ENCODE data around the gene RNF224. TPM values are rescaled to one million over a fixed set of nuclear protein-coding genes. Genes with fewer than 3 reads are reported as not detected.
A peak's percentile ranks its signal among the peaks of the same experiment; 100 is the strongest.

Gene RNF224
- total and polyA plus RNA-seq, 2 of the 13 experiments (the other 11 are each of a cell fraction or from before 2014, with no cell fraction given), result 0.09 TPM; not detected in 1

GRCh38 chr9:137240318-137240840 is 13.1 kb downstream of the RNF224 start (continued):
- peak; percentile 54; the same call in 1 of the 2 replicates for TF ChIP-seq HOXD1 (CRISPR knock-in tag; IDR thresholded peaks at IDR 0.05)
- TF ChIP-seq ZSCAN20 (CRISPR knock-in tag; IDR thresholded peaks at IDR 0.05; ENCODE audit: borderline replicate concordance), result peak; percentile 88; the same call in 1 of the 2 replicates
- TF ChIP-seq MLXIP (CRISPR knock-in tag; IDR thresholded peaks at IDR 0.05; ENCODE audit: borderline replicate concordance), result 0 out of 2 replicates have a peak, but pooled peaks have one; percentile 60
- TF ChIP-seq ZNF761 (CRISPR knock-in tag; conservative IDR thresholded peaks at IDR 0.05), result peak; percentile 94
- TF ChIP-seq RBM22 (optimal IDR thresholded peaks at IDR 0.05; ENCODE audit: low read length), result no peak
- no peak; the same call in 1 of the 2 replicates for TF ChIP-seq ZBTB21 (CRISPR knock-in tag; IDR thresholded peaks at IDR 0.05)
- TF ChIP-seq HNF1A (IDR thresholded peaks at IDR 0.05; ENCODE audit: low read depth), result no peak; the same call in 1 of the 2 replicates
- TF ChIP-seq HNF1A (CRISPR knock-in tag; IDR thresholded peaks at IDR 0.05; ENCODE audit: borderline replicate concordance), result peak; percentile 75; the same call in 1 of the 2 replicates
- peak; percentile 5; the same call in 1 of the 2 replicates for TF ChIP-seq HMGXB3 (CRISPR knock-in tag; IDR thresholded peaks at IDR 0.05; ENCODE audit: borderline replicate concordance)
- TF ChIP-seq ZNF704 (CRISPR knock-in tag; IDR thresholded peaks at IDR 0.05; ENCODE audit: borderline replicate concordance), result peak; percentile 72; the same call in 1 of the 2 replicates
- no peak for TF ChIP-seq MYNN (CRISPR knock-in tag; IDR thresholded peaks at IDR 0.05; ENCODE audit: low read depth)
- no peak for TF ChIP-seq GLMP (CRISPR knock-in tag; IDR thresholded peaks at IDR 0.05; ENCODE audit: borderline replicate concordance)
- TF ChIP-seq NCOA1 (CRISPR knock-in tag; IDR thresholded peaks at IDR 0.05), result peak; percentile 89; the same call in 1 of the 2 replicates
- peak; percentile 88 for TF ChIP-seq ZNF788 (CRISPR knock-in tag; IDR thresholded peaks at IDR 0.05; ENCODE audit: borderline replicate concordance)
